H1 (cell line): ENCODE data around the gene BBIP1. TPM values are rescaled to one million over a fixed set of nuclear protein-coding genes. Genes with fewer than 3 reads are reported as not detected.

ENCODE experiments used
- CTCF ChIA-PET: fragments of 300-600 bp; sonication (Branson Sonifier 250); formaldehyde crosslinking; loops from one replicate; lab custom pipeline; 2021; ENCODE audit not compliant: partially characterized antibody; lab: Charles Lee
- POLR2A ChIA-PET: fragments of 300-600 bp; sonication (Branson Sonifier 250); formaldehyde crosslinking; loops from one replicate; lab custom pipeline; 2021; ENCODE audit warnings: inconsistent platforms; ENCODE audit not compliant: partially characterized antibody; lab: Charles Lee
- DNase-seq, 2 experiments: peaks; one replicate each; pipeline versions ENCODE4 v3.0.0 to v3.0.0-alpha.2; 2010 to 2022; ENCODE audit warnings: low spot score in 2 of 2, low read depth in 1 of 2, mixed read lengths in 1 of 2
- FAIRE-seq: peaks from 2 replicates; lab custom pipeline; 2011; peaks lifted over from hg19 to GRCh38; lab: Jason Lieb, UNC
- H2AFZ ChIP-seq: 2 replicates; pipeline ENCODE4 v1.8.1; 2012; ENCODE audit warnings: low read length, inconsistent platforms
- H2AK5ac ChIP-seq: 2 replicates; pipeline ENCODE4 v1.6.1; 2013; ENCODE audit warnings: low read depth, low read length
- H2BK120ac ChIP-seq: replicated peaks from 2 replicates; pipeline ENCODE3; 2013; ENCODE audit warnings: low read depth, low read length, inconsistent platforms
- H2BK12ac ChIP-seq: 2 replicates; pipeline ENCODE4 v1.6.1; 2013; ENCODE audit warnings: low read depth, low read length
- H2BK15ac ChIP-seq: 2 replicates; pipeline ENCODE4 v1.6.1; 2013; ENCODE audit warnings: low read length
- H2BK20ac ChIP-seq: 2 replicates; pipeline ENCODE4 v1.6.1; 2013; ENCODE audit warnings: low read length
- H2BK5ac ChIP-seq: 2 replicates; pipeline ENCODE4 v1.6.1; 2013; ENCODE audit warnings: low read depth, low read length
- H3K14ac ChIP-seq: 2 replicates; pipeline ENCODE4 v1.6.1; 2013; ENCODE audit warnings: inconsistent platforms; ENCODE audit not compliant: insufficient read length
- H3K18ac ChIP-seq: 2 replicates; pipeline ENCODE4 v1.6.1; 2013; ENCODE audit warnings: low read length; ENCODE audit errors: extremely low read depth
- H3K23ac ChIP-seq: 2 replicates; pipeline ENCODE4 v1.6.1; 2013; ENCODE audit warnings: inconsistent platforms; ENCODE audit not compliant: insufficient read length
- H3K23me2 ChIP-seq: 2 replicates; pipeline ENCODE4 v1.6.1; 2013; ENCODE audit warnings: low read depth, low read length
- H3K27ac ChIP-seq: 2 replicates; pipeline ENCODE4 v1.6.1; 2011; ENCODE audit warnings: low read depth, low read length, inconsistent platforms
- H3K27me3 ChIP-seq, 4 experiments: replicated peaks in 1 of 4; 1 replicate in 1 of 4; 2 replicates in 3 of 4; pipeline versions ENCODE4 v1.6.1 to v1.8.1; 2011 to 2013; ENCODE audit warnings: low read length in 3 of 4, mild to moderate bottlenecking in 3 of 4, inconsistent platforms in 2 of 4, mixed read lengths in 2 of 4, moderate library complexity in 1 of 4; ENCODE audit not compliant: control insufficient read depth in 3 of 4, insufficient read depth in 3 of 4; ENCODE audit errors: extremely low read depth in 1 of 4
- H3K36me3 ChIP-seq, 4 experiments: 2 replicates each; pipeline versions ENCODE4 v1.6.1 to v1.8.1; 2011 to 2013; ENCODE audit warnings: mild to moderate bottlenecking in 4 of 4, low read length in 3 of 4, moderate library complexity in 2 of 4, control low read depth in 1 of 4, inconsistent platforms in 1 of 4; ENCODE audit not compliant: insufficient read depth in 4 of 4, control insufficient read depth in 2 of 4
- H3K4ac ChIP-seq: replicated peaks from 2 replicates; pipeline ENCODE3; 2013; ENCODE audit warnings: low read length, low read depth, mixed read lengths, inconsistent platforms; ENCODE audit not compliant: insufficient read length
- H3K4me1 ChIP-seq, 4 experiments: replicated peaks in 1 of 4; 1 replicate in 1 of 4; 2 replicates in 3 of 4; pipeline versions ENCODE4 v1.6.1 to v1.8.1; 2011 to 2013; ENCODE audit warnings: low read length in 3 of 4, inconsistent platforms in 2 of 4, mixed read lengths in 1 of 4; ENCODE audit not compliant: insufficient read depth in 4 of 4, control insufficient read depth in 3 of 4
- H3K4me2 ChIP-seq, 2 experiments: 2 replicates each; pipeline versions ENCODE4 v1.6.1 to v1.8.1; 2011 to 2013; ENCODE audit warnings: low read depth in 2 of 2, low read length in 2 of 2, control low read depth in 1 of 2, inconsistent platforms in 1 of 2, mild to moderate bottlenecking in 1 of 2; ENCODE audit not compliant: insufficient read depth in 1 of 2
- H3K4me3 ChIP-seq, 4 experiments: fragments of 200-600, 300-600 bp in 1 of 4; sonication (generic), shearing (Covaris generic), sonication (Bioruptor Twin) in 1 of 4; 2 replicates each; pipeline versions ENCODE4 v1.5.1 to v1.8.1; 2011 to 2016; ENCODE audit warnings: low read length in 4 of 4, low read depth in 3 of 4, control low read depth in 2 of 4, inconsistent platforms in 2 of 4, mild to moderate bottlenecking in 2 of 4, mixed read lengths in 1 of 4, moderate library complexity in 1 of 4; ENCODE audit not compliant: insufficient read depth in 2 of 4; ENCODE audit errors: extremely low read depth in 1 of 4
- H3K56ac ChIP-seq: replicated peaks from 2 replicates; pipeline ENCODE3; 2013; ENCODE audit warnings: low read depth, mild to moderate bottlenecking, mixed read lengths, low read length, inconsistent platforms; ENCODE audit not compliant: insufficient read length
- H3K79me1 ChIP-seq: 2 replicates; pipeline ENCODE4 v1.6.1; 2013; ENCODE audit warnings: low read depth, low read length, control low read depth
- H3K79me2 ChIP-seq, 2 experiments: 2 replicates each; pipeline versions ENCODE4 v1.6.1 to v1.8.1; 2012 to 2013; ENCODE audit warnings: low read length in 2 of 2, mild to moderate bottlenecking in 2 of 2, inconsistent platforms in 1 of 2; ENCODE audit not compliant: insufficient read depth in 2 of 2, control insufficient read depth in 1 of 2
- H3K9ac ChIP-seq, 4 experiments: replicated peaks in 1 of 4; 1 replicate in 1 of 4; 2 replicates in 3 of 4; pipeline versions ENCODE4 v1.6.1 to v1.8.1; 2011 to 2013; ENCODE audit warnings: low read depth in 3 of 4, low read length in 3 of 4, control low read depth in 2 of 4, mild to moderate bottlenecking in 2 of 4, moderate library complexity in 2 of 4, inconsistent platforms in 1 of 4; ENCODE audit errors: extremely low read depth in 1 of 4
- H3K9me3 ChIP-seq, 2 experiments: 2 replicates each; pipeline versions ENCODE4 v1.6.1 to v1.8.1; 2012 to 2013; ENCODE audit warnings: mild to moderate bottlenecking in 2 of 2, moderate library complexity in 2 of 2, control low read depth in 1 of 2, inconsistent platforms in 1 of 2, low read depth in 1 of 2, low read length in 1 of 2, mixed read lengths in 1 of 2; ENCODE audit not compliant: insufficient read depth in 2 of 2
- H4K20me1 ChIP-seq, 2 experiments: replicated peaks in 1 of 2; 2 replicates each; pipeline versions ENCODE3 to v1.8.1; 2011 to 2013; ENCODE audit warnings: inconsistent platforms in 2 of 2, low read length in 2 of 2, mild to moderate bottlenecking in 1 of 2; ENCODE audit not compliant: insufficient read depth in 2 of 2, control insufficient read depth in 1 of 2
- H4K5ac ChIP-seq: 2 replicates; pipeline ENCODE4 v1.6.1; 2013; ENCODE audit warnings: low read length, low read depth, mixed read lengths, inconsistent platforms; ENCODE audit not compliant: insufficient read length
- H4K8ac ChIP-seq: 2 replicates; pipeline ENCODE4 v1.8.0; 2013; ENCODE audit warnings: mild to moderate bottlenecking, moderate library complexity, low read length, inconsistent platforms; ENCODE audit not compliant: insufficient read depth; ENCODE audit errors: extremely low read depth
- H4K91ac ChIP-seq: replicated peaks from 2 replicates; pipeline ENCODE3; 2013; ENCODE audit warnings: low read length, mixed read lengths, inconsistent platforms; ENCODE audit not compliant: insufficient read length
- ASH2L ChIP-seq: fragments of 200-600, 300-600 bp; sonication (generic); IDR thresholded peaks from one replicate; pipeline ENCODE4 v1.7.1; 2017; ENCODE audit warnings: low read length
- BRCA1 ChIP-seq: IDR thresholded peaks from 2 replicates; pipeline ENCODE4 v1.6.1; 2012; ENCODE audit warnings: low read depth, low read length, improper control_type of control experiment
- CEBPB ChIP-seq: IDR thresholded peaks from 2 replicates; pipeline ENCODE4 v1.6.1; 2012; ENCODE audit warnings: low read depth, low read length
- EP300 ChIP-seq, 2 experiments: IDR thresholded peaks; 1 replicate in 1 of 2; 2 replicates in 1 of 2; pipeline ENCODE4 v1.6.1; 2011 to 2012; ENCODE audit warnings: low read depth in 2 of 2, low read length in 2 of 2, mild to moderate bottlenecking in 2 of 2, borderline replicate concordance in 1 of 2, inconsistent platforms in 1 of 2, moderate library complexity in 1 of 2
- HDAC6 ChIP-seq: IDR thresholded peaks from one replicate; pipeline ENCODE4 v1.7.1; 2012; ENCODE audit warnings: low read depth, mild to moderate bottlenecking, inconsistent platforms, low read length, moderate library complexity
- JUN ChIP-seq: IDR thresholded peaks from 2 replicates; pipeline ENCODE4 v1.6.1; 2011; ENCODE audit warnings: low read depth, mild to moderate bottlenecking, improper control_type of control experiment, low read length
- KDM4A ChIP-seq: IDR thresholded peaks from one replicate; pipeline ENCODE4 v1.7.1; 2012; ENCODE audit warnings: low read depth, mild to moderate bottlenecking, moderate library complexity, low read length, inconsistent platforms; ENCODE audit not compliant: severe bottlenecking
- POLR2A ChIP-seq, 2 experiments: IDR thresholded peaks; 1 replicate in 1 of 2; 2 replicates in 1 of 2; pipeline ENCODE4 v1.6.1; 2011; ENCODE audit warnings: low read depth in 2 of 2, low read length in 2 of 2, mild to moderate bottlenecking in 2 of 2; ENCODE audit errors: control extremely low read depth in 1 of 2
- POLR2AphosphoS5 ChIP-seq: IDR thresholded peaks from 2 replicates; pipeline ENCODE4 v1.6.1; 2011; ENCODE audit warnings: low read depth, low read length
- POU5F1 ChIP-seq: IDR thresholded peaks from 2 replicates; pipeline ENCODE4 v1.6.1; 2011; ENCODE audit warnings: low read depth, mild to moderate bottlenecking, low read length, moderate library complexity
- RBBP5 ChIP-seq: IDR thresholded peaks from 2 replicates; pipeline ENCODE4 v1.7.1; 2012; ENCODE audit warnings: low read depth, mild to moderate bottlenecking, inconsistent platforms, low read length, moderate library complexity, borderline replicate concordance
- RFX5 ChIP-seq: IDR thresholded peaks from 2 replicates; pipeline ENCODE4 v1.6.1; 2011; ENCODE audit warnings: low read depth, low read length, improper control_type of control experiment, borderline replicate concordance
- SP1 ChIP-seq: IDR thresholded peaks from 2 replicates; pipeline ENCODE4 v1.6.1; 2011; ENCODE audit warnings: low read depth, low read length
- SP2 ChIP-seq: IDR thresholded peaks from 2 replicates; pipeline ENCODE4 v1.6.1; 2012; ENCODE audit warnings: mild to moderate bottlenecking, low read length, inconsistent platforms
- SRF ChIP-seq: IDR thresholded peaks from 2 replicates; pipeline ENCODE4 v1.6.1; 2011; ENCODE audit warnings: mild to moderate bottlenecking, low read depth, low read length, moderate library complexity
- ZNF274 ChIP-seq: IDR thresholded peaks from 2 replicates; pipeline ENCODE4 v1.7.0; 2012; ENCODE audit warnings: low read length, borderline replicate concordance; ENCODE audit errors: extremely low read depth
- WGBS, 2 experiments: shearing (Covaris generic) in 1 of 2; methylation state at CpG; one replicate each; pipeline versions ENCODE4 v1.1.6 to v1.1.7; 2013 to 2015; ENCODE audit warnings: low lambda C conversion rate in 2 of 2, mixed read lengths in 2 of 2, inconsistent platforms in 1 of 2, low coverage in 1 of 2, missing lambda C conversion rate in 1 of 2; ENCODE audit not compliant: insufficient replicate concordance in 2 of 2, insufficient coverage in 1 of 2, insufficient read length in 1 of 2; ENCODE audit errors: extremely low coverage in 1 of 2, missing lambda C conversion rate in 1 of 2; 5-methylcytosine and 5-hydroxymethylcytosine counted together
- polyA plus RNA-seq, 7 experiments: library from polyadenylated mRNA; depleted of rRNA in 3 of 7; stranded (reverse) in 5 of 7; unstranded in 2 of 7; fragments of >200 nt in 5 of 7; fragments of 200-250 nt in 2 of 7; gene quantifications; 1 replicate in 5 of 7; 2 replicates in 1 of 7; 4 replicates in 1 of 7; pipeline versions ENCODE4 v1.2.1 to v1.2.3, GENCODE V29; 2011 to 2013; ENCODE audit warnings: missing spikeins in 2 of 7, mixed read lengths in 2 of 7
- total RNA-seq: library from RNA; stranded (reverse); fragmentation: NEBNext Ultra II Directional; extraction: Animal tissue kit (Norgen Biotek cat#: 25700); gene quantifications from 2 replicates; pipeline ENCODE4 v1.2.1, GENCODE V29; 2021

Gene BBIP1
- total and polyA plus RNA-seq, 2 of the 8 experiments (the other 6 are each of a cell fraction or from before 2014, with no cell fraction given): 8.8 to 19.6 TPM

DNA sequence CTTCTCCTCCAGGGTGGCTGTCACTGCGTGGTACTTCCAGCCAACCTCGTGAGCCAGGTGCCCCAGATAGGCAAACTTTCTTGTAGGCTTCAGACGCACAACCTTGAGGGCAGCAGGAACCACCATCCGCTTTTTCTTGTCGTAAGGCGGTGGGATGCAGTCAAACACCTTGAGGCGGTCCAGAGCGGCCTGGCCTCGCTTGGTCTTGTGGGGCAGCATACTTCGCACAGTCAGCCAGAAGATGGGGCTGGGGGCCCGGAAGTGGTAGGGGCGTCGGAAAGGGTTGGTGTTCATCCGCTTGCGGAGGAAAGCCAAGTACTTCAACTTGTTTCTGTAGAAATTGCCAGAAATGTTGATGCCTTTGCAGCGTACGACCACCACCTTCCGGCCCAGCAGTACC, 17.8 kb upstream of the BBIP1 start:
- POLR2A ChIA-PET: interaction anchor here (1.9 kb wide), 1 partner anchor 18 kb away, joined by 4 read pairs; the partner anchor contains the start of genes BBIP1 and SHOC2
- FAIRE-seq: no peak
- TF ChIP-seq SRF: no peak
- no peak for TF ChIP-seq RBBP5
- TF ChIP-seq HDAC6: no peak
- TF ChIP-seq EP300 (IDR thresholded peaks at IDR 0.05; ENCODE audit: borderline replicate concordance in 1 of 2, low read depth in 2 of 2, low read length in 2 of 2): no peak
- no peak for TF ChIP-seq SP1
- TF ChIP-seq SP2: no peak
- no peak for TF ChIP-seq ASH2L
- no peak for TF ChIP-seq POLR2AphosphoS5
- TF ChIP-seq POLR2A (IDR thresholded peaks at IDR 0.05; ENCODE audit: control extremely low read depth in 1 of 2, low read depth in 2 of 2, low read length in 2 of 2): no peak
- TF ChIP-seq POU5F1: no peak
- TF ChIP-seq BRCA1: no peak
- no peak for TF ChIP-seq ZNF274
- TF ChIP-seq JUN: no peak
- TF ChIP-seq RFX5: no peak
- no peak for TF ChIP-seq CEBPB
- no peak for TF ChIP-seq KDM4A

More for the DNA sequence above, 17.8 kb upstream of the BBIP1 start:
- Histone ChIP-seq H4K5ac (no peak overlapping the region), H3K23me2 (no peaks in the 10 kb centered on the region), H3K27ac (no peak overlapping the region), H3K56ac (no peak overlapping the region), H2AK5ac (no peak overlapping the region), H3K14ac (no peak overlapping the region), H4K20me1 (peaks cover 0 to 4% of the 10 kb centered on the region in 2 experiments), H3K4ac (no peak overlapping the region), H2BK120ac (no peak overlapping the region), H2BK15ac (no peak overlapping the region), H4K91ac (no peak overlapping the region), H3K36me3 (no peaks in the 10 kb centered on the region), H2AFZ (no peak overlapping the region), H3K23ac (no peak overlapping the region), H3K9me3 (no peaks in the 10 kb centered on the region), H2BK12ac (no peak overlapping the region), H4K8ac (no peak overlapping the region; the same call in 1 of the 2 replicates), H2BK20ac (no peak overlapping the region), H3K79me1 (peaks cover 4% of the 10 kb centered on the region), H2BK5ac (no peak overlapping the region), H3K4me3 (no peak overlapping the region), H3K9ac (no peak overlapping the region), H3K4me1 (no peaks in the 10 kb centered on the region), H3K18ac (no peak overlapping the region), H3K27me3 (no peaks in the 10 kb centered on the region), H3K79me2 (peaks cover 4 to 97% of the 10 kb centered on the region in 2 experiments), H3K4me2 (no peak overlapping the region)
- CTCF ChIA-PET: interaction anchor here (1.7 kb wide), 1 partner anchor 139 kb away, joined by 8 read pairs; no protein-coding TSS in a partner anchor
- WGBS, 2 experiments: 90% methylated on average over 18 of the region's 18 CpGs; no CpG with 5 or more reads in 1 of the 2 experiments
- DNase-seq: no peak
